ENCODE measurements around the gene KYNU.
"Not testable (repeated sequence)": the region's sequence is repeated elsewhere in the genome, so short reads cannot be mapped to it uniquely, and the experiment has no call there.

Gene KYNU

DNA sequence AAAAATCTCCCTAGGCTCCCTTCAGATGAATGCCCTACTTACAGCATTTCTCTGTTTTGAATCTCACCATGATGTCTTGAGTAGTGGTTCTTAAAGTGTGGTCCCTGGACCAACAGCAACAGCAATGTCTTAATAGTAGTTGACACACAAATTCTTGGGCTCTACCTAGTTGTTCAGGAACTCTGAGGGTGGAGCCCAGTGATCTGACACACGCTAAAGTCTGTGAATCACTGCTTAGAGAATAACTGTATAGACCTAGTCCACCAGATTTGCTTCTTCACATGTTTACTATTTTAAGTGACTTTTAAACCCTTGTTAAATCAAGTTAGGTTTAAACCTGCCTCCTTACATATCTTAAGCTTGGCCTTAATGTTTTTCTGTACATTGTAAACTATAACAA lies 204.2 kb downstream of the KYNU start:
- Histone ChIP-seq H3K4me1 (ENCODE audit: control insufficient read depth, insufficient read depth, low read length) (no peaks in the 10 kb centered on the region), H3K27me3 (ENCODE audit: control insufficient read depth, insufficient read depth, low read length) (no peaks in the 10 kb centered on the region)

DNA sequence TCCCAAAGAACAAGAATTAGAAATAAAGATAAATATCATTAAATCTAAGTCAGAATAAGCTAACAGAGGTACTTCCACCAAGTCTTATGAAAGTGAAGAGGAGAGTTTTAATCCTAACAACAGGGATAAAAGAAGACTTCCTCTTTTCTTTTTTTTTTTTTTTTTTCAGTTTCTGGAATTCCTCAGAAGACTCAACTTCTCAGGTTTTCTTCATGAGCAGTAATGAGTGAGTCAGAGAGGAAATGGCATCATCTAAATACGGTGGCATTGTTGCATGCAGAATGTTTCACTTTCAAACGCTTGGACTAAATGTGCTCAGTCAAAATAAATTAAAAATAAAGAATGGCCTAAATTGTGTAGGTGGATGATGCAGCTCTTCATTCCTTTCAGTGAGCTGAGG lies 206.2 kb downstream of the KYNU start:
- no CpG with 5 or more reads among the region's 2 CpGs for WGBS (ENCODE audit: insufficient coverage, insufficient read length)
- Histone ChIP-seq H3K36me3 (ENCODE audit: control insufficient read depth, insufficient read depth, low read length) (no peaks in the 10 kb centered on the region), H3K4me1 (ENCODE audit: control insufficient read depth, insufficient read depth, low read length) (no peaks in the 10 kb centered on the region), H3K4me3 (ENCODE audit: low read length) (no peak overlapping the region), H3K27ac (ENCODE audit: low read length) (no peak overlapping the region), H3K27me3 (ENCODE audit: control insufficient read depth, insufficient read depth, low read length) (no peaks in the 10 kb centered on the region), H3K9me3 (ENCODE audit: control insufficient read depth, insufficient read depth, low read length) (no peaks in the 10 kb centered on the region)
- no peak for DNase-seq (ENCODE audit: low read depth, low spot score)

More for the DNA sequence above, 204.2 kb downstream of the KYNU start:
- DNase-seq (ENCODE audit: low read depth, low spot score): no peak
- H3K4me3 ChIP-seq (ENCODE audit: low read length): no peak overlapping the region
- no peaks in the 10 kb centered on the region for H3K9me3 ChIP-seq (ENCODE audit: control insufficient read depth, insufficient read depth, low read length)
- H3K27ac ChIP-seq (ENCODE audit: low read length): no peak overlapping the region
- WGBS (ENCODE audit: insufficient coverage, insufficient read length): no CpG with 5 or more reads among the region's 1 CpG
- H3K36me3 ChIP-seq (ENCODE audit: control insufficient read depth, insufficient read depth, low read length): no peaks in the 10 kb centered on the region

DNA sequence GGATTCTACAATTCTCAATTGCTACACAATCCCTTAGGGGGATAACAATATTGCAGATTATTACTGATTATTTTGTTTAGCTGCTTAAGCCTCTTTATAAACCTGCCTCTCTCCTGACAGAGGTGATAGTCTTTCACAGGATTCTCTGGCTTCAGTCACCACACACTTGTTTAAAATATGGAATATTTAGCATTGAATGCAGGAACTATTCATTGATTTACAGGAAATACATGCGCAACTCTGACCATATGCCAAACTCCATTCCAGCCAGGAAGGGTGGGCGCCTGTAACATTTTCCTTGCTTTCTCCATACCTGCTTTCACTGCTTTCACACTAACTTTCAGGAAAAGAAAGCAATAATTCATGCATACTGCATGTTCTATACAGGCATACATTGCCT lies 207.0 kb downstream of the KYNU start:
- no peaks in the 10 kb centered on the region for H3K4me1 ChIP-seq (ENCODE audit: control insufficient read depth, insufficient read depth, low read length)
- DNase-seq (ENCODE audit: low read depth, low spot score): no peak
- H3K27me3 ChIP-seq (ENCODE audit: control insufficient read depth, insufficient read depth, low read length): no peaks in the 10 kb centered on the region
- no peak overlapping the region for H3K27ac ChIP-seq (ENCODE audit: low read length)
- H3K9me3 ChIP-seq (ENCODE audit: control insufficient read depth, insufficient read depth, low read length): no peaks in the 10 kb centered on the region
- no peaks in the 10 kb centered on the region for H3K36me3 ChIP-seq (ENCODE audit: control insufficient read depth, insufficient read depth, low read length)
- no peak overlapping the region for H3K4me3 ChIP-seq (ENCODE audit: low read length)
- WGBS (ENCODE audit: insufficient coverage, insufficient read length): no CpG with 5 or more reads among the region's 2 CpGs

DNA sequence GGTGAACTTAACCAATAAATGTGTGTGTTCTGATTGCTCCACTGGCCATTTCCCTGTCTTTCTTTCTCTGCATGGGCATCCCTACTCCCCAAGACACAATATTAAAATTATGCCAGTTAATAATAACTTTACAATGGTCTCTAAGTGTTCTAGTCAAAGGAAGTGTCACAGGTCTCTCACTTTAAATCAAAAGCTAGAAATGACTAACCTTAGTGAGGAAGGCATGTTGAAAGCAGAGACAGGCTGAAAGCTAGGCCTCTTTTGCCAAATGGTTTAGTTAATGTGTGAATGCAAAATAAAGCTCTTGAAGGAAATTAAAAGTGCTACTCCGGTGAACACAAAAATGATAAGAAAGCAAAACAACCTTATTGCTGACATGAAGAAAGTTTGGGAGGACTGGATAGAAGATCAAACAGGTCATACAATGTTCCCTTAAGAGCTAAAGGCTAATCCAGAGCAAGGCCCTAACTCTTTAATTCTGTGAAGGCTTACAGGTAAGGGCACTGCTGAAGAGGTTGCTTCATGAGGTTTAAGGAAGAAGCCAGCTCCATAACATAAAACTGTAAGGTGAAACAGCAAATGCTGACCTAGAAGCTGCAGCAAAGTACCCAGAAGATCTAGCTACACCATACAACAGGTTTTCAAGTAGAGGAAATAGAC lies 207.8 kb downstream of the KYNU start:
- Histone ChIP-seq H3K27ac (ENCODE audit: low read length) (no peak overlapping the region), H3K4me3 (ENCODE audit: low read length) (no peak overlapping the region), H3K36me3 (ENCODE audit: control insufficient read depth, insufficient read depth, low read length) (no peaks in the 10 kb centered on the region), H3K27me3 (ENCODE audit: control insufficient read depth, insufficient read depth, low read length) (no peaks in the 10 kb centered on the region), H3K4me1 (ENCODE audit: control insufficient read depth, insufficient read depth, low read length) (no peaks in the 10 kb centered on the region), H3K9me3 (ENCODE audit: control insufficient read depth, insufficient read depth, low read length) (no peaks in the 10 kb centered on the region)
- no peak for DNase-seq (ENCODE audit: low read depth, low spot score)
- no CpG with 5 or more reads among the region's 1 CpG for WGBS (ENCODE audit: insufficient coverage, insufficient read length)

DNA sequence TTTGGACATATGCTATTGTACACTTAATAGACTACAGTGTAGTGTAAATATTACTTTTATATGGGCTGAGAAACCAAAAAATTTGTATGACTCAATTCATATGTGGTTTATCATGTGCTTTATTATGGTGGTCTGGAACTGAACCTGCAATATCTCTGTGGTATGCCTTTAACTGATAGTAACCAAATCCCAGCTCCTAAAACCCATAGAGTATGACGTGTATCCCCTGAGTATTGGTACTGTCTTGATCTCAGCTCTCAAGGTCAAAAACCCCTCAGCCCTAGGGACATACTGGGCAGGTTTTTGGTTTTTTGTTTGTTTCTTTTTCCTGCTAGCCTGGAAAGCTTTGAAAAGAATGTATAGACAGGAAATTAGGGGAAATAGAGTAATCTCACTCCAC lies 209.6 kb downstream of the KYNU start:
- H3K27ac ChIP-seq (ENCODE audit: low read length): no peak overlapping the region
- no peak for DNase-seq (ENCODE audit: low read depth, low spot score)
- H3K36me3 ChIP-seq (ENCODE audit: control insufficient read depth, insufficient read depth, low read length): no peaks in the 10 kb centered on the region
- H3K4me1 ChIP-seq (ENCODE audit: control insufficient read depth, insufficient read depth, low read length): no peaks in the 10 kb centered on the region
- H3K27me3 ChIP-seq (ENCODE audit: control insufficient read depth, insufficient read depth, low read length): no peaks in the 10 kb centered on the region
- no peak overlapping the region for H3K4me3 ChIP-seq (ENCODE audit: low read length)
- whole genome bisulfite sequencing (ENCODE audit: insufficient coverage, insufficient read length): no CpG with 5 or more reads among the region's 1 CpG
- H3K9me3 ChIP-seq (ENCODE audit: control insufficient read depth, insufficient read depth, low read length): no peaks in the 10 kb centered on the region

DNA sequence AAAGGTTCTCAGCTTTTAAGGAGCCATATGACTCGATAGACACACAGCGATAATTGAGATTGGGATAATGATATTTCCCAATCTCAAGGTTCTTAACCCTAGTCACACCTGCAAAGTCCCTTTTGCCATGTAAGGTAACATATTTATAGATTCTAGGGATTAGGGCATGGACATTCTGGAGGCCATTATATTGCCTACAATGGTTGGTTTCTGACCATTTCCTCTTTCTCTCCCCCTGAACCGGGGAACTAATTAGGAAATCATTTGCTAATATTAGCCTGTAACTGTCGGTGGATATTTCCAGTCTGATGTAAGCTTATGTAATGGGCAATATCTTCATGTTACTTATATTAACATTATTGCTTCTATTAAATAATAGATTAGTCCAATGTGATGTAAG lies 210.9 kb downstream of the KYNU start:
- DNase-seq (ENCODE audit: low read depth, low spot score): no peak
- Histone ChIP-seq H3K36me3 (ENCODE audit: control insufficient read depth, insufficient read depth, low read length) (no peaks in the 10 kb centered on the region), H3K9me3 (ENCODE audit: control insufficient read depth, insufficient read depth, low read length) (no peaks in the 10 kb centered on the region), H3K4me1 (ENCODE audit: control insufficient read depth, insufficient read depth, low read length) (no peaks in the 10 kb centered on the region), H3K27me3 (ENCODE audit: control insufficient read depth, insufficient read depth, low read length) (no peaks in the 10 kb centered on the region), H3K4me3 (ENCODE audit: low read length) (no peak overlapping the region), H3K27ac (ENCODE audit: low read length) (no peak overlapping the region)
- WGBS (ENCODE audit: insufficient coverage, insufficient read length): no CpG with 5 or more reads among the region's 4 CpGs

DNA sequence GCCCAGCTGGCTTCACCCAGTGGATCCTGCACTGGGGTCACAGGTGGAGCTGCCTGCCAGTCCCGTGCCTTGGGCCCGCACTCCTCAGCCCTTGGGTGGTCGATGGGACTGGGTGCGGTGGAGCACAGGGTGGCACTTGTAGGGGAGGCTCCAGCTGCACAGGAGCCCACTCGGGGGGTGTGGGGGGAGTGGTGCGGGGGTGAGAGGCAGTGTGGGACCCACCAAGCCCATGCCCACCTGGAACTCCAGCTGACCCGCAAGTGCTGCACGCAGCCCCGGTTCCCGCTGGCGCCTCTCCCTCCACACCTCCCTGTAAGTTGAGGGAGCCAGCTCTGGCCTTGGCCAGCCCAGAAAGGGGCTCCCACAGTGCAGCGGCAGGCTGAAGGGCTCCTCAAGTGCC lies 212.1 kb downstream of the KYNU start:
- not testable (repeated sequence) for H3K27ac ChIP-seq (ENCODE audit: low read length); H3K4me3 ChIP-seq (ENCODE audit: low read length); H3K27me3 ChIP-seq (ENCODE audit: control insufficient read depth, insufficient read depth, low read length); H3K9me3 ChIP-seq (ENCODE audit: control insufficient read depth, insufficient read depth, low read length); DNase-seq (ENCODE audit: low read depth, low spot score); H3K36me3 ChIP-seq (ENCODE audit: control insufficient read depth, insufficient read depth, low read length); H3K4me1 ChIP-seq (ENCODE audit: control insufficient read depth, insufficient read depth, low read length)
- WGBS (ENCODE audit: insufficient coverage, insufficient read length): no CpG with 5 or more reads among the region's 12 CpGs
